Mesenchymal stem cell (in vitro differentiated cells and primary cell): ENCODE results near the gene NRF1.

Experiments used
- DNase-seq: peaks from one replicate; pipeline ENCODE4 v3.0.0-alpha.2; 2013
- H2AFZ ChIP-seq: one replicate; pipeline ENCODE4 v1.6.1; 2013; ENCODE audit warnings: low read depth, mild to moderate bottlenecking, control low read depth, inconsistent platforms, low read length, moderate library complexity
- H2AK5ac ChIP-seq: 2 replicates; pipeline ENCODE4 v1.6.1; 2013; ENCODE audit warnings: low read length, moderate library complexity, mild to moderate bottlenecking, inconsistent platforms; ENCODE audit not compliant: severe bottlenecking
- H2BK120ac ChIP-seq: one replicate; pipeline ENCODE4 v1.6.1; 2013; ENCODE audit warnings: low read depth, mild to moderate bottlenecking, inconsistent platforms, low read length, moderate library complexity
- H2BK12ac ChIP-seq, 2 experiments: one replicate each; pipeline ENCODE4 v1.6.1; 2013; ENCODE audit warnings: inconsistent platforms in 2 of 2, low read length in 2 of 2, mild to moderate bottlenecking in 2 of 2, moderate library complexity in 2 of 2, control low read depth in 1 of 2
- H2BK15ac ChIP-seq: one replicate; pipeline ENCODE4 v1.6.1; 2013; ENCODE audit warnings: mild to moderate bottlenecking, low read depth, inconsistent platforms; ENCODE audit not compliant: poor library complexity, severe bottlenecking
- H2BK5ac ChIP-seq: 2 replicates; pipeline ENCODE4 v1.6.1; 2013; ENCODE audit warnings: low read depth, mild to moderate bottlenecking, low read length, control low read depth, inconsistent platforms; ENCODE audit not compliant: poor library complexity, severe bottlenecking
- H3K14ac ChIP-seq, 2 experiments: one replicate each; pipeline ENCODE4 v1.6.1; 2013; ENCODE audit warnings: inconsistent platforms in 2 of 2, low read length in 2 of 2, control low read depth in 1 of 2, mild to moderate bottlenecking in 1 of 2, moderate library complexity in 1 of 2
- H3K18ac ChIP-seq, 2 experiments: one replicate each; pipeline ENCODE4 v1.6.1; 2013; ENCODE audit warnings: inconsistent platforms in 2 of 2, low read length in 2 of 2, control low read depth in 1 of 2, low read depth in 1 of 2, mild to moderate bottlenecking in 1 of 2
- H3K23ac ChIP-seq, 2 experiments: one replicate each; pipeline ENCODE4 v1.6.1; 2013; ENCODE audit warnings: inconsistent platforms in 2 of 2, low read length in 2 of 2, mild to moderate bottlenecking in 2 of 2, moderate library complexity in 2 of 2, control low read depth in 1 of 2
- H3K27ac ChIP-seq: 2 replicates; pipeline ENCODE4 v1.5.1; 2013; ENCODE audit warnings: mild to moderate bottlenecking, moderate library complexity, low read length, control low read depth, inconsistent platforms; ENCODE audit not compliant: poor library complexity, severe bottlenecking
- H3K27me3 ChIP-seq, 2 experiments: 2 replicates each; pipeline versions ENCODE4 v1.6.1 to v1.7.0; 2013; ENCODE audit warnings: low read length in 2 of 2, mild to moderate bottlenecking in 2 of 2, moderate library complexity in 2 of 2, control low read depth in 1 of 2, inconsistent platforms in 1 of 2; ENCODE audit not compliant: control insufficient read depth in 1 of 2, insufficient read depth in 1 of 2
- H3K36me3 ChIP-seq, 2 experiments: 2 replicates each; pipeline versions ENCODE4 v1.6.1 to v1.7.0; 2013; ENCODE audit warnings: low read length in 2 of 2, control low read depth in 1 of 2, inconsistent platforms in 1 of 2, low read depth in 1 of 2, mild to moderate bottlenecking in 1 of 2; ENCODE audit not compliant: insufficient read depth in 2 of 2, control insufficient read depth in 1 of 2
- H3K4ac ChIP-seq, 2 experiments: one replicate each; pipeline ENCODE4 v1.6.1; 2013; ENCODE audit warnings: inconsistent platforms in 2 of 2, low read length in 2 of 2, mild to moderate bottlenecking in 2 of 2, moderate library complexity in 2 of 2, control low read depth in 1 of 2, low read depth in 1 of 2
- H3K4me1 ChIP-seq: 2 replicates; pipeline ENCODE4 v1.6.1; 2013; ENCODE audit warnings: low read depth, low read length, control low read depth; ENCODE audit not compliant: control insufficient read depth, insufficient read depth
- H3K4me2 ChIP-seq: 2 replicates; pipeline ENCODE4 v1.6.1; 2013; ENCODE audit warnings: low read length, mild to moderate bottlenecking, inconsistent platforms; ENCODE audit not compliant: poor library complexity, severe bottlenecking
- H3K4me3 ChIP-seq, 2 experiments: 2 replicates each; pipeline versions ENCODE4 v1.5.1 to v1.7.0; 2013; ENCODE audit warnings: low read length in 2 of 2, mild to moderate bottlenecking in 2 of 2, control low read depth in 1 of 2, low read depth in 1 of 2; ENCODE audit not compliant: insufficient read depth in 1 of 2
- H3K79me1 ChIP-seq: replicated peaks from 2 replicates; pipeline ENCODE4 v1.6.1; 2013; ENCODE audit warnings: mild to moderate bottlenecking, control low read depth, low read length, inconsistent platforms; ENCODE audit not compliant: poor library complexity, severe bottlenecking
- H3K9ac ChIP-seq: 2 replicates; pipeline ENCODE4 v1.7.0; 2013; ENCODE audit warnings: mild to moderate bottlenecking, low read length, moderate library complexity
- H3K9me3 ChIP-seq: 2 replicates; pipeline ENCODE4 v1.7.0; 2013; ENCODE audit warnings: mild to moderate bottlenecking, low read length; ENCODE audit not compliant: control insufficient read depth
- H4K8ac ChIP-seq: one replicate; pipeline ENCODE4 v1.6.1; 2013; ENCODE audit warnings: inconsistent platforms, mild to moderate bottlenecking, low read length, moderate library complexity
- H4K91ac ChIP-seq: one replicate; pipeline ENCODE4 v1.6.1; 2013; ENCODE audit warnings: mild to moderate bottlenecking, low read length, inconsistent platforms
- WGBS: methylation state at CpG from one replicate; pipeline ENCODE4 v1.1.7; 2013; ENCODE audit warnings: mixed read lengths; 5-methylcytosine and 5-hydroxymethylcytosine counted together

NRF1 gene

GRCh38 chr7:129774871-129775694 lies 163.6 kb downstream of the NRF1 start:
- Histone ChIP-seq H3K36me3 (no peaks in the 10 kb centered on the region), H3K27ac (no peak overlapping the region), H2BK5ac (no peak overlapping the region), H3K27me3 (peaks cover 57 to 89% of the 10 kb centered on the region in 2 experiments), H2AFZ (no peak overlapping the region), H4K8ac (no peak overlapping the region), H3K23ac (no peak overlapping the region), H3K18ac (no peak overlapping the region), H3K4me3 (no peak overlapping the region), H2BK12ac (no peak overlapping the region), H3K79me1 (no peaks in the 10 kb centered on the region), H3K14ac (no peak overlapping the region), H2AK5ac (no peak overlapping the region), H3K4ac (no peak overlapping the region), H2BK15ac (no peak overlapping the region), H3K9me3 (peaks cover 4% of the 10 kb centered on the region), H3K9ac (no peak overlapping the region), H3K4me1 (peaks cover 17% of the 10 kb centered on the region), H3K4me2 (no peak overlapping the region), H2BK120ac (no peak overlapping the region), H4K91ac (no peak overlapping the region)
- no peak for DNase-seq
- WGBS, result 78% methylated on average over 18 of the region's 18 CpGs

DNA sequence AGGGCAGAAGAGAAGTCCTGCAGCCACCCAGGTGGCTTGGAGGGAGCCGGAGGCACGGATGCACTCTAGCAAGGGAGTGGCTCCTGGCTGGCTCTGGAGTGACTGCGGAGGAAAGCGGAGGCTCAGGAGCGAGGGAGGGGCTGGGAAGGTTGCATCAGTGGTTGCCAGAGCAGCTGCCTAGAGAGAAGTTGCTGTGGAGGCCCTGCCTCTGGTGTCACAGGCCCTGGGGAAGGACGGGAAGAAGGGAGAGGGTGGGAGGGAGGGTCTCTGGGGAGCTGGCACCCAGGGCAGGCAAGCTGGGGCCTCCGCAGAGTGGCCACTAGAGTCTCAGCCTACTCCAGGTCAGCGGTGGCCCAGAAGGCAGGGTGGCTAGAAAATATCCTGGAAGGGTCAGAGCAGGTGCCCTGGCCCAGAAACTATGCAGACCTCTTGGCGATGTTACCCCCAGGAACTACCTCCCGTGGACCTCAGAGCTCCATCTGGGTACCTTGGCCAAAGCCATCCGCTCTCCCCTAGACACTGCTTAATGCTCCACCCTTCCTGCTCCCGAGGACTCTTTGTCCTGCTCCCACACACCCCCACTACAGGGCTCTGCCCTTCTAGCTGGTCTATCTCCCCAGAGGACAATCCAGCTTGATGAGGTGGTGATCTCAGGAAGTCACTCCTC lies 164.3 kb downstream of the NRF1 start:
- H3K4me2 ChIP-seq, result no peak overlapping the region
- H2AFZ ChIP-seq, result no peak overlapping the region
- H3K18ac ChIP-seq, result no peak overlapping the region
- H3K4me3 ChIP-seq, result no peak overlapping the region
- H2BK120ac ChIP-seq, result no peak overlapping the region
- H2AK5ac ChIP-seq, result no peak overlapping the region
- DNase-seq, result no peak
- no peak overlapping the region for H3K14ac ChIP-seq
- 31% methylated on average over 12 of the region's 12 CpGs for WGBS
- H4K91ac ChIP-seq, result no peak overlapping the region
- no peak overlapping the region for H3K4ac ChIP-seq
- no peaks in the 10 kb centered on the region for H3K79me1 ChIP-seq
- no peak overlapping the region for H2BK5ac ChIP-seq
- H4K8ac ChIP-seq, result no peak overlapping the region
- no peaks in the 10 kb centered on the region for H3K36me3 ChIP-seq
- H3K4me1 ChIP-seq, result peaks cover 25% of the 10 kb centered on the region
- H2BK15ac ChIP-seq, result no peak overlapping the region
- peaks cover 4% of the 10 kb centered on the region for H3K9me3 ChIP-seq
- H3K23ac ChIP-seq, result no peak overlapping the region
- H3K27me3 ChIP-seq, result peaks cover 56 to 87% of the 10 kb centered on the region in 2 experiments
- no peak overlapping the region for H3K27ac ChIP-seq
- no peak overlapping the region for H2BK12ac ChIP-seq
- no peak overlapping the region for H3K9ac ChIP-seq

DNA sequence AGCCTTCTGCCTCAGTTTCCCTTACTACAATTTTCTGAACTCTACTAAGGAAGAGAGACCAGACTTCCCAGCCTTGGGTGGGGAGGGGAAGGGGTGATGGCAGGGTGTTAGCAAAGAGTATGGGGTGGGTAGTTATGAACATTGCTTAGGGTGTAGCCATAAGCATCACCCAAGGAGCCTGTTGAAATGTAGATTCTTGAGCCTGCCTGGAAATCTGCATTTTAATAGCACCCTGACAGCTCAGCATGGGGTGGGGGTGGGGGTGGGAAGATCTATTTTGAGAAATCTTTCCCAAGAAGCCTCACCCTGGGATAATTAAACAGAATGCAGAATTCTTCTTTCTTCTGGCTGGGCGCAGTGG lies 164.8 kb downstream of the NRF1 start:
- Histone ChIP-seq H3K14ac (no peak overlapping the region), H3K79me1 (no peaks in the 10 kb centered on the region), H2BK12ac (no peak overlapping the region), H3K9ac (no peak overlapping the region), H4K91ac (no peak overlapping the region), H3K4me2 (no peak overlapping the region), H3K27ac (no peak overlapping the region), H3K27me3 (peaks cover 60 to 87% of the 10 kb centered on the region in 2 experiments), H3K23ac (no peak overlapping the region), H2BK120ac (no peak overlapping the region), H3K4me3 (no peak overlapping the region), H4K8ac (no peak overlapping the region), H3K36me3 (no peaks in the 10 kb centered on the region), H3K4ac (no peak overlapping the region), H2AK5ac (no peak overlapping the region), H2BK5ac (no peak overlapping the region), H2BK15ac (no peak overlapping the region), H2AFZ (no peak overlapping the region), H3K4me1 (peaks cover 30% of the 10 kb centered on the region), H3K9me3 (peaks cover 4% of the 10 kb centered on the region), H3K18ac (no peak overlapping the region)
- 7% methylated on average over 1 of the region's 1 CpG for WGBS
- DNase-seq, result no peak

DNA sequence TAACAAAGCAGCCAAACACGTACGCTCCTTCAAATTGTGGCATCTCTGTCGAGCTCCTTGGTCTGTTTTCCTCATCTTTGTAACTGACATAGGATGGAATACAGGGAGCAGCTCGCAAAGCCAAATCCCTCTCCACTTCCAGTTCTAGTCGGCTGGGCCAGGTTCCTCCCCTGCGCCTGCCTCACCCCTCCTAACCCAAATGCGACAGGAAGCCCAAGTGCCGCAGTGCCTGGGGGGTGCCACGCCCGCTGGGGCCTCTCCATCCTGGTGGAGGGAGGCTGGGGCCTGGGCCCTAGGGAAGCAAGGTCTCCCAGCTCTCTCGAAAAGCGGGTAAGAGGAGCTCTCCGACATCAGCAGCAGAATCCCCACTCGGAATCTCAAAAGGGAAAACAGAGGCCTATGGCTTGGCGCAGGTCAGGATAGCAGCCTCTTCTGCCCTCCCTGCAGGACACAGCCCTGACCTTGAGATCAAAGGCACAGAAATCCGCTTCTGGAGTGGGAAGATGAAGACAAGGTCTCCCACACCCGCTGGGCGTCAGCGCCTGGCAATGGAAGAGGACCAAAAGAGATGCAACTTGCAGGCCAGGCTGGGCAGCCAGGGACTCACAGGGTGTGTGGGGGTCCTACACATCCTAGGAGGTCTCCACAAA lies 165.8 kb downstream of the NRF1 start:
- Histone ChIP-seq H2BK5ac (no peak overlapping the region), H3K18ac (no peak overlapping the region), H3K36me3 (no peaks in the 10 kb centered on the region), H3K27me3 (peaks cover 68 to 87% of the 10 kb centered on the region in 2 experiments), H3K4me1 (peaks cover 36% of the 10 kb centered on the region), H3K9me3 (peaks cover 4% of the 10 kb centered on the region), H4K91ac (no peak overlapping the region), H2BK15ac (no peak overlapping the region), H2BK12ac (no peak overlapping the region), H3K14ac (no peak overlapping the region), H3K23ac (no peak overlapping the region), H3K9ac (no peak overlapping the region), H4K8ac (no peak overlapping the region), H2AK5ac (no peak overlapping the region), H3K79me1 (no peaks in the 10 kb centered on the region), H3K4me3 (no peak overlapping the region), H2AFZ (no peak overlapping the region), H3K4me2 (no peak overlapping the region), H2BK120ac (no peak overlapping the region), H3K27ac (no peak overlapping the region), H3K4ac (no peak overlapping the region)
- WGBS, result 17% methylated on average over 18 of the region's 19 CpGs
- DNase-seq, result no peak
